Measurements from ENCODE around the gene PYDC2.
A peak's percentile ranks its signal among the peaks of the same experiment; 100 is the strongest.

The PYDC2 gene

DNA sequence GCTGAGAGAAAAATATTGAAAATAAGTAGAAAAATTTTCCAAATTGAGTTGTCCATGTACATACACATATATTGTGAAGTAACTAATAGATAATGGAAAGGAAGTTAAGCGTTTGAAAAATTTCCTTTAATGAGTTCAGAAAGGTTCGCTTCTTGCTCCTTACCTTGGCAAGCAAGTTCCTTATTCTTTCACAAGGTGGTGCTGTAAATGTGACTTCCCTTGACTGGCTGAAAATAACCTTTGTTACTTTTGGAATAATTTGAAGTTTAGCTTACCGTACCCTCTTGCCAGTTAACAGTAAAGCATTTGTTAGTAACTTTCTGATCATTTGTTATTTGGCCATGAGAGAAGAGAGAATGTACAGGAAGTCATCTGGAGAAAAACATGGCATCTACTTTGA is 41.6 kb downstream of the PYDC2 start:
- TF ChIP-seq, protein P1, sequence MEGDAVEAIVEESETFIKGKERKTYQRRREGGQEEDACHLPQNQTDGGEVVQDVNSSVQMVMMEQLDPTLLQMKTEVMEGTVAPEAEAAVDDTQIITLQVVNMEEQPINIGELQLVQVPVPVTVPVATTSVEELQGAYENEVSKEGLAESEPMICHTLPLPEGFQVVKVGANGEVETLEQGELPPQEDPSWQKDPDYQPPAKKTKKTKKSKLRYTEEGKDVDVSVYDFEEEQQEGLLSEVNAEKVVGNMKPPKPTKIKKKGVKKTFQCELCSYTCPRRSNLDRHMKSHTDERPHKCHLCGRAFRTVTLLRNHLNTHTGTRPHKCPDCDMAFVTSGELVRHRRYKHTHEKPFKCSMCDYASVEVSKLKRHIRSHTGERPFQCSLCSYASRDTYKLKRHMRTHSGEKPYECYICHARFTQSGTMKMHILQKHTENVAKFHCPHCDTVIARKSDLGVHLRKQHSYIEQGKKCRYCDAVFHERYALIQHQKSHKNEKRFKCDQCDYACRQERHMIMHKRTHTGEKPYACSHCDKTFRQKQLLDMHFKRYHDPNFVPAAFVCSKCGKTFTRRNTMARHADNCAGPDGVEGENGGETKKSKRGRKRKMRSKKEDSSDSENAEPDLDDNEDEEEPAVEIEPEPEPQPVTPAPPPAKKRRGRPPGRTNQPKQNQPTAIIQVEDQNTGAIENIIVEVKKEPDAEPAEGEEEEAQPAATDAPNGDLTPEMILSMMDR (IDR thresholded peaks at IDR 0.05; ENCODE audit: insufficient read depth, low read depth, low read length, missing control alignments): peak; percentile 71
- DNase-seq (ENCODE audit: low read depth): peak; percentile 38
- H3K4me3 ChIP-seq (ENCODE audit: low read length): no peak overlapping the region

DNA sequence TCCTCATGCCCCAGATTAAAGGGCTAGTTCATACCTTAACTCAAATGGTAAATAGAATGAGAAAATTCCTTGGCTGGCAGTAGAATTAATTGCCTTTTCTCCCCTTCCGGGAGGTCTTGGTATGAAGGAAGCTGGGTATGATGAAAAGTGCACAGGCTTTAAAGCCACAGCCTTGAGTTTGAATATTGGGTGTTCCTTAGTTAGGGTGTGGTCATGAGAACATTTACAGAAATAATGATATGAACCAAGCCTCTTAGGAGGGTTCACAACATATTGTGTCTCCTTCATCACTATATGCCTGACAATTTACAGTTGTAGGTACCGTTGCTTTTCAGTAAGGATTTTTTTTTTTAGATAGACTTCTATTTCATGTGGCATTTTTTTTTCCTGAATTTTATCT is 48.1 kb downstream of the PYDC2 start:
- H3K4me3 ChIP-seq (ENCODE audit: low read length): no peak overlapping the region
- TF ChIP-seq, protein P1 (IDR thresholded peaks at IDR 0.05; ENCODE audit: insufficient read depth, low read depth, low read length, missing control alignments): no peak
- no peak for DNase-seq (ENCODE audit: low read depth)
